HL-60 (cell line): ENCODE measurements around the gene BBS4.

ENCODE experiments used
- DNase-seq, 2 experiments: peaks; one replicate each; pipeline ENCODE4 v3.0.0-alpha.2; 2010 to 2020; ENCODE audit warnings: low read depth in 1 of 2, low spot score in 1 of 2
- H3K27ac ChIP-seq: fragments of 250-450 bp; sonication (Bioruptor Pico); replicated peaks from 2 replicates; pipeline ENCODE4 v1.5.1; 2020; ENCODE audit warnings: mild to moderate bottlenecking, moderate library complexity
- H3K27me3 ChIP-seq: fragments of 250-450 bp; sonication (Bioruptor Pico); 2 replicates; pipeline ENCODE4 v1.5.1; 2021; ENCODE audit warnings: mild to moderate bottlenecking, moderate library complexity; ENCODE audit not compliant: insufficient read depth, poor library complexity, severe bottlenecking
- H3K4me3 ChIP-seq: replicated peaks from 2 replicates; pipeline ENCODE4 v1.5.1; 2011; ENCODE audit warnings: mild to moderate bottlenecking, control low read depth, low read length; ENCODE audit not compliant: insufficient read depth
- GABPA ChIP-seq: IDR thresholded peaks from 2 replicates; pipeline ENCODE4 v1.6.1; 2012; ENCODE audit warnings: low read depth
- POLR2AphosphoS5 ChIP-seq: IDR thresholded peaks from 2 replicates; pipeline ENCODE4 v1.6.1; 2012; ENCODE audit warnings: low read depth
- SPI1 ChIP-seq: IDR thresholded peaks from 2 replicates; pipeline ENCODE4 v1.6.1; 2012; ENCODE audit warnings: low read depth, mild to moderate bottlenecking, borderline replicate concordance
- TF ChIP-seq, protein P1 (sequence below): IDR thresholded peaks from 2 replicates; pipeline ENCODE4 v1.6.1; 2012; ENCODE audit warnings: low read depth; ENCODE audit not compliant: insufficient replicate concordance
- TF ChIP-seq, protein P2 (sequence below): IDR thresholded peaks from one replicate; pipeline ENCODE4 v1.5.1; 2011; ENCODE audit warnings: low read length, control low read depth, inconsistent platforms; ENCODE audit not compliant: insufficient read depth

BBS4 gene

GRCh38 chr15:72690938-72691337 is 4.9 kb downstream of the BBS4 start:
- TF ChIP-seq, protein P1, sequence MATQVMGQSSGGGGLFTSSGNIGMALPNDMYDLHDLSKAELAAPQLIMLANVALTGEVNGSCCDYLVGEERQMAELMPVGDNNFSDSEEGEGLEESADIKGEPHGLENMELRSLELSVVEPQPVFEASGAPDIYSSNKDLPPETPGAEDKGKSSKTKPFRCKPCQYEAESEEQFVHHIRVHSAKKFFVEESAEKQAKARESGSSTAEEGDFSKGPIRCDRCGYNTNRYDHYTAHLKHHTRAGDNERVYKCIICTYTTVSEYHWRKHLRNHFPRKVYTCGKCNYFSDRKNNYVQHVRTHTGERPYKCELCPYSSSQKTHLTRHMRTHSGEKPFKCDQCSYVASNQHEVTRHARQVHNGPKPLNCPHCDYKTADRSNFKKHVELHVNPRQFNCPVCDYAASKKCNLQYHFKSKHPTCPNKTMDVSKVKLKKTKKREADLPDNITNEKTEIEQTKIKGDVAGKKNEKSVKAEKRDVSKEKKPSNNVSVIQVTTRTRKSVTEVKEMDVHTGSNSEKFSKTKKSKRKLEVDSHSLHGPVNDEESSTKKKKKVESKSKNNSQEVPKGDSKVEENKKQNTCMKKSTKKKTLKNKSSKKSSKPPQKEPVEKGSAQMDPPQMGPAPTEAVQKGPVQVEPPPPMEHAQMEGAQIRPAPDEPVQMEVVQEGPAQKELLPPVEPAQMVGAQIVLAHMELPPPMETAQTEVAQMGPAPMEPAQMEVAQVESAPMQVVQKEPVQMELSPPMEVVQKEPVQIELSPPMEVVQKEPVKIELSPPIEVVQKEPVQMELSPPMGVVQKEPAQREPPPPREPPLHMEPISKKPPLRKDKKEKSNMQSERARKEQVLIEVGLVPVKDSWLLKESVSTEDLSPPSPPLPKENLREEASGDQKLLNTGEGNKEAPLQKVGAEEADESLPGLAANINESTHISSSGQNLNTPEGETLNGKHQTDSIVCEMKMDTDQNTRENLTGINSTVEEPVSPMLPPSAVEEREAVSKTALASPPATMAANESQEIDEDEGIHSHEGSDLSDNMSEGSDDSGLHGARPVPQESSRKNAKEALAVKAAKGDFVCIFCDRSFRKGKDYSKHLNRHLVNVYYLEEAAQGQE, result no peak
- TF ChIP-seq SPI1 (no peak), GABPA (no peak), POLR2AphosphoS5 (no peak)
- TF ChIP-seq, protein P2, sequence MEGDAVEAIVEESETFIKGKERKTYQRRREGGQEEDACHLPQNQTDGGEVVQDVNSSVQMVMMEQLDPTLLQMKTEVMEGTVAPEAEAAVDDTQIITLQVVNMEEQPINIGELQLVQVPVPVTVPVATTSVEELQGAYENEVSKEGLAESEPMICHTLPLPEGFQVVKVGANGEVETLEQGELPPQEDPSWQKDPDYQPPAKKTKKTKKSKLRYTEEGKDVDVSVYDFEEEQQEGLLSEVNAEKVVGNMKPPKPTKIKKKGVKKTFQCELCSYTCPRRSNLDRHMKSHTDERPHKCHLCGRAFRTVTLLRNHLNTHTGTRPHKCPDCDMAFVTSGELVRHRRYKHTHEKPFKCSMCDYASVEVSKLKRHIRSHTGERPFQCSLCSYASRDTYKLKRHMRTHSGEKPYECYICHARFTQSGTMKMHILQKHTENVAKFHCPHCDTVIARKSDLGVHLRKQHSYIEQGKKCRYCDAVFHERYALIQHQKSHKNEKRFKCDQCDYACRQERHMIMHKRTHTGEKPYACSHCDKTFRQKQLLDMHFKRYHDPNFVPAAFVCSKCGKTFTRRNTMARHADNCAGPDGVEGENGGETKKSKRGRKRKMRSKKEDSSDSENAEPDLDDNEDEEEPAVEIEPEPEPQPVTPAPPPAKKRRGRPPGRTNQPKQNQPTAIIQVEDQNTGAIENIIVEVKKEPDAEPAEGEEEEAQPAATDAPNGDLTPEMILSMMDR, result no peak
- Histone ChIP-seq H3K27ac (no peak overlapping the region), H3K27me3 (no peaks in the 10 kb centered on the region), H3K4me3 (no peak overlapping the region)
- no peak for DNase-seq

DNA sequence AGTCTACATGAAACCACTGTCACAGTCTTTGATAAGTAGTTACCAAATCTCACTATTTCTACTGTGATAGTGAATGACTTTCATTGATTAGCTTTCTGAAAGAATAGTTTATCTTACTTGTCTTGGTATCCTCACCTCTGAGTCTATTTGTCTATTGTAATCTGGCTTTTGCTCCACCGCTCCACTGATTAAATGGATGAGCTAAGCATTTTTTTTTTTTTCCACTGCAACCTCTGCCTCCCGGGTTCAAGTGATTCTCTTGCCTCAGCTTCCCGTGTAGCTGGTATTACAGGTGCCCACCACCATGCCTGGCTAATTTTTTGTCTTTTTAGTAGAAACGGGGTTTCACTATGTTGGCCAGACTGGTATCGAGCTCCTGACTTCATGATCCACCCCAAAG is 12.9 kb downstream of the BBS4 start:
- DNase-seq, result no peak
- Histone ChIP-seq H3K27ac (no peak overlapping the region), H3K4me3 (no peak overlapping the region), H3K27me3 (no peaks in the 10 kb centered on the region)
- TF ChIP-seq POLR2AphosphoS5 (no peak), GABPA (no peak), SPI1 (no peak)
- TF ChIP-seq, protein P2, result no peak
- TF ChIP-seq, protein P1, result no peak

GRCh38 chr15:72700076-72700475 is 14.1 kb downstream of the BBS4 start:
- no peak for DNase-seq

More at GRCh38 chr15:72700076-72700475, 14.1 kb downstream of the BBS4 start:
- TF ChIP-seq, protein P2, result no peak
- TF ChIP-seq SPI1, result no peak
- no peak for TF ChIP-seq POLR2AphosphoS5
- TF ChIP-seq, protein P1, result no peak
- TF ChIP-seq GABPA, result no peak
- no peak overlapping the region for H3K4me3 ChIP-seq
- H3K27ac ChIP-seq, result no peak overlapping the region
- H3K27me3 ChIP-seq, result no peaks in the 10 kb centered on the region
